ENCODE results near the gene BMAL2.

BMAL2 gene

GRCh38 chr12:27332714-27333402 lies at the start of gene BMAL2:
BMAL2 (plus strand) TSS chr12:27332836; CDS start chr12:27333073, 237 bp downstream.
- peak; percentile 55 for DNase-seq

- no peak for DNase-seq
Measured at GRCh38 chr12:27284021-27284420, 48.6 kb upstream of the BMAL2 start.

- no peak for DNase-seq
Measured at GRCh38 chr12:27284751-27285150, 47.9 kb upstream of the BMAL2 start.

- no peak for DNase-seq
Measured at GRCh38 chr12:27285403-27285802, 47.2 kb upstream of the BMAL2 start.

- no peak for DNase-seq
Measured at GRCh38 chr12:27289414-27289813, 43.2 kb upstream of the BMAL2 start.

- no peak for DNase-seq
Measured at GRCh38 chr12:27290501-27291168, 42.0 kb upstream of the BMAL2 start.

GRCh38 chr12:27291862-27292261 lies 40.8 kb upstream of the BMAL2 start:
- DNase-seq, result no peak

- DNase-seq, result no peak
Measured at GRCh38 chr12:27292718-27293117, 39.9 kb upstream of the BMAL2 start.

GRCh38 chr12:27293463-27293862 lies 39.2 kb upstream of the BMAL2 start:
- no peak for DNase-seq

- no peak for DNase-seq
Measured at GRCh38 chr12:27296674-27297073, 36.0 kb upstream of the BMAL2 start.

GRCh38 chr12:27297566-27297965 lies 35.1 kb upstream of the BMAL2 start:
- peak; percentile 7 for DNase-seq

- DNase-seq, result no peak
Measured at GRCh38 chr12:27299102-27299501, 33.5 kb upstream of the BMAL2 start.

GRCh38 chr12:27300226-27300625 lies 32.4 kb upstream of the BMAL2 start:
- no peak for DNase-seq

- DNase-seq, result no peak
Measured at GRCh38 chr12:27303139-27304111, 29.2 kb upstream of the BMAL2 start.

- DNase-seq, result no peak
Measured at GRCh38 chr12:27304856-27305255, 27.8 kb upstream of the BMAL2 start.

GRCh38 chr12:27305673-27306456 lies 26.8 kb upstream of the BMAL2 start:
- no peak for DNase-seq

- no peak for DNase-seq
Measured at GRCh38 chr12:27309293-27309994, 23.2 kb upstream of the BMAL2 start.

- no peak for DNase-seq
Measured at GRCh38 chr12:27309995-27310315, 22.7 kb upstream of the BMAL2 start.

- no peak for DNase-seq
Measured at GRCh38 chr12:27316947-27317346, 15.7 kb upstream of the BMAL2 start.

- no peak for DNase-seq
Measured at GRCh38 chr12:27319409-27319808, 13.2 kb upstream of the BMAL2 start.

GRCh38 chr12:27319848-27320247 lies 12.8 kb upstream of the BMAL2 start:
- DNase-seq, result no peak

GRCh38 chr12:27324530-27324929 lies 8.1 kb upstream of the BMAL2 start:
- DNase-seq, result no peak

All from activated CD4-positive, alpha-beta T cell treated with anti-CD3 and anti-CD28 coated beads for 48 hours (primary cell).